Activated CD8-positive, alpha-beta memory T cell treated with anti-CD3 and anti-CD28 coated beads for 36 hours (primary cell): ENCODE results near the gene TK2. TPM values are rescaled to one million over a fixed set of nuclear protein-coding genes. Genes with fewer than 3 reads are reported as not detected.
"Not testable (repeated sequence)": the region's sequence is repeated elsewhere in the genome, so short reads cannot be mapped to it uniquely, and the experiment has no call there.

Experiments
- CTCF ChIA-PET: fragments of 350-600 bp; sonication (Branson Sonifier 250); formaldehyde crosslinking; loops from one replicate; lab custom pipeline; 2021; ENCODE audit warnings: antibody characterized with exemption; lab: Charles Lee
- POLR2A ChIA-PET: fragments of 350-600 bp; sonication (Branson Sonifier 250); formaldehyde crosslinking; loops from one replicate; lab custom pipeline; 2021; ENCODE audit warnings: antibody characterized with exemption; lab: Charles Lee
- total RNA-seq, 2 experiments: library from RNA; stranded (reverse); gene quantifications; one replicate each; pipeline ENCODE4 v1.2.3, GENCODE V29; 2021

The TK2 gene
- total RNA-seq, 2 experiments from 2014 or later = 4.4 to 4.6 TPM

DNA sequence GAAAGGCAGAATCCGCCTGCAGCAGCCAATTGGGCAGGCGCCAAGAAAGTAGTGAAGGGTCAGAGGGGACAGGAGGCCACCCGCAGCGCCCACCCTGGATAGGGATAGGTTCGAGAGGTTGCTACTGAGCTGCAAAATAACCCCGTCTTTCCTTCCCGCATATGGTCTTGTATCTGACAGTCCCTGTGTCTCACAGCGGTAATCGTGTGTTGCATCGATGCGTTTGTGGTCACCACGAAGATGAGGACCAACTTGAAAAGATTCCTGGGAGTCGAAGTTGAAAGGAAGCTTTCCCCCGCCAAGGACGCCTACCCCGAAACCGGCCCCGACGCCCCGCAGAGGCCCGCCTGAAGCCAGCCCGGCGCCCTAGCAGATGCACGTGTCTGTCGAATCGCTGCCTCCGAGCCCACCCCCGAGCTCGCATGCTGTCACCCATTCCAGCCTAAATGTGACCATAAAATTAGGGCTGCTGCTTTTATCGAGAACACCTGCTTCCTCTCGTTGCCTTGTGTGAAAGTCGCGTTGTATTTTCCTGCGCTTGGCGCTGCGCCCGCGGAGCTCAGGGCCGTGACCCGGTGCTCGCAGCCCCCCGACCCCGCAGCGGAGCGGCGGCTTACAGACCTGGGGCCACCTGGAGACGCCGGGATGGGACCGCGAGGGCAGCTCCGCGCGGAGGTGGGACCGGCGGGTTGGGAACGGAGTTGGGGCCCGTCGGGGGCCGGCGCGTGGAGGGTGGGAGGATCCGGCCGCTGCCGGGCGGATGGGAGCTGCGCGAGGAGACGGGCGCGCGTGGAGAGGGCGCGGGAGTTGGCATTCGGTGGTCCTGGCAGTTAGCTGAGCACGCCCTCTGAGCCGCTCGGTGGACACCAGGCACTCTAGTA is 29.0 kb upstream of the TK2 start, which contains the start of gene CMTM2:
Gene CMTM2 (plus strand): TSS at position 813 of the 881 bp plus-strand sequence. CDS start 145 bp downstream, outside the sequence.
- ChIA-PET CTCF (interaction anchor here (0.8 to 2.4 kb wide), 6 partner anchors 10 to 172 kb away, joined by 3 to 11 read pairs (median 4); partner anchors contain the start of gene CKLF), POLR2A (interaction anchor here (0.9 kb wide), 1 partner anchor 15 kb away, joined by 3 read pairs; no protein-coding TSS in a partner anchor)

DNA sequence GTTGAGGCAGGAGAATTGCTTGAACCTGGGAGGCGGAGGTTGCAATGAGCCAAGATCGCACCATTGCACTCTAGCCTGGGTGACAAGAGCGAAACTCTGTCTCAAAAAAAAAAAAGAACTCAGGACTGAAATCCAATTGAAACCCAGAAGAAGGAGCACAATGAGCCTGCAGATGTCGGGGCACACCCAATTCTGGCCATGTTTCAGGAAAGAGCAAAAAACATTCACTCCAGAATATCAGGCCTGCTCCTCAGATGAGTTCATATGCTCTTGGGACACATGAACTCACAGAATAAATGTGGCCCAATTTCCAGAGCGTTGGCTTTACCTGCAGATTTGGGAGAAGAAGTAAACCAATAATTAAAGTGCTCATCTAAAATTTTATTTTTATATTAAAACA is 26.4 kb upstream of the TK2 start:
- ChIA-PET CTCF (interaction anchor here (1.8 kb wide), 1 partner anchor 14 kb away, joined by 7 read pairs; no protein-coding TSS in a partner anchor), POLR2A (no interaction called here)

DNA sequence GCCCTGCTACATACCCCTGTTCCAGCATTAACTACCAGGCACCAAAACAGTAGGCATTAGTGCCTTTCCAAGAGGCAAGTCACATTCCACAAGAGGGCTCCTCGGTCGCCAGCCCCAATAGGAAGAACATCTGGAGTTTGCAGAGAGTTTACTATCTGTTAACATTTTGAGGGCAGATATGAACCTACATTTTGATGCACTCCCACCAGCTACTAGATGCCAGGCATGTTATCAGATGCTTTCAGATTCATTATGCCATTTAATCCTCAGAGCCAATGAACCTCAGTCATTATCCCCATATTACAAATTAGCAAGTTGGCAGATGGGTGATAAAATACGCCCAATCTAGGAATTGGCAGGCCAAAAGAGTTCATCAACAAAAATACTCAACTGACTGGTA is 25.1 kb upstream of the TK2 start:
- CTCF ChIA-PET = interaction anchor here (1.8 kb wide), 1 partner anchor 15 kb away, joined by 7 read pairs; no protein-coding TSS in a partner anchor

DNA sequence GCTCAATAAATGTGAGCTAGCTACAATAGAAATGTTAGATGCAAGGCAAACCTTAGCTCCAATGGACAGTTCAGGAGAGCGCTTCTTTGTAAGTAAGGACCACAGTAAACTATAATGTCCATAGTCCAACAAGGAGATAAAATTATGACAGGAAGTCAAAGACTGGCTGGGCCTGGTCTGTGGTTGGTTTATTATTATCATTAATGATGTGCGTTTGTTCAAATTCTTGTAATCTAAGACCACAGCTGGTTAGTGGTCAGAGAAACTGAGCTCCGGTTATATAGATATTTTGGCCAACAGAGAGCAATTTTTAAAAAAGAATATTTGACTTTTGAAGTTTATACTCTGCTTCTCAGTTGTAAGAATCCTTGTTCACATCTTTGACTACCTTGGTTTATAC is 24.6 kb upstream of the TK2 start:
- POLR2A ChIA-PET = no interaction called here
- CTCF ChIA-PET = interaction anchor here (1.4 to 1.8 kb wide), 2 partner anchors 15 to 34 kb away, joined by 4 to 7 read pairs; no protein-coding TSS in a partner anchor

More for the DNA sequence above, 25.1 kb upstream of the TK2 start:
- POLR2A ChIA-PET = no interaction called here

DNA sequence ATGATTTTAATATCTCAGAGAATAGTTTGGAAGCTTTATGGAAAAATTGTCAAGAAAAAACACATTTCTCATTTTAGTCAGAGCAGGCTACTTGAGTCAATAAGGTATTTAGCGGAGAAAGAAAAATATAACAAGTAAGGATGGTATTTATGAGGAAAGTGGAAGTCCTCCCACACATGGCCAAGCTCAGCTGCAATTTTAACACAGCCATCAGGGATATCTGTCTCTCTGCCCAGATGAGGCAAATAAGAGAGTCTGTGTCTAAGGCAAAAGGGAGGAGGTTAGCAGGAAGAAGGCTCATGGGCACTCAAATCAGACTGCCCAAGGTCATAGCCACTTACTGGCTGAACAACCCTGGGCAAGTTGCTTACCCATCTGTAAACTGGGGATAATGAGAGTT is 24.2 kb upstream of the TK2 start:
- ChIA-PET POLR2A (no interaction called here), CTCF (interaction anchor here (1.4 kb wide), 1 partner anchor 34 kb away, joined by 4 read pairs; no protein-coding TSS in a partner anchor)

DNA sequence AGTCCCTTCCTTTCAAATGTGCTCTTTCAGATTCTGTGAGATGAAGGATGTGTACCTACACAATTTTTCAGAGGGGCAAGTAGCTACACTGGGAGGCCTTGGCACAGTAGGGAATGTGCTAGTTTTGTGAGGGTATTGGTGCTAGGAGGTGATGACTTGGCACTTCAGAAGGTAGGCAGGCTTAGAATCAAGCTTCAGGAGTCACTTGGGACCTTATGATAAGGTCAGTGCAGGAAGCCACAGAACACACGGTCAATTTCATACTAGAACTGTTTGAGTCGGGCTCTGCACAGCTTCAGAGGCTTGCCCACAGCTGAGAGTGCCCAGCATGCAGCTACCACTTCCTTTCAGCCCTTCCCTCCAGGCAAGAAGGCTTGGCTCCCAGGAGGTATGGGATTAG is 22.4 kb upstream of the TK2 start:
- ChIA-PET POLR2A (no interaction called here), CTCF (interaction anchor here (1.2 kb wide), 1 partner anchor 9 kb away, joined by 5 read pairs; no protein-coding TSS in a partner anchor)

DNA sequence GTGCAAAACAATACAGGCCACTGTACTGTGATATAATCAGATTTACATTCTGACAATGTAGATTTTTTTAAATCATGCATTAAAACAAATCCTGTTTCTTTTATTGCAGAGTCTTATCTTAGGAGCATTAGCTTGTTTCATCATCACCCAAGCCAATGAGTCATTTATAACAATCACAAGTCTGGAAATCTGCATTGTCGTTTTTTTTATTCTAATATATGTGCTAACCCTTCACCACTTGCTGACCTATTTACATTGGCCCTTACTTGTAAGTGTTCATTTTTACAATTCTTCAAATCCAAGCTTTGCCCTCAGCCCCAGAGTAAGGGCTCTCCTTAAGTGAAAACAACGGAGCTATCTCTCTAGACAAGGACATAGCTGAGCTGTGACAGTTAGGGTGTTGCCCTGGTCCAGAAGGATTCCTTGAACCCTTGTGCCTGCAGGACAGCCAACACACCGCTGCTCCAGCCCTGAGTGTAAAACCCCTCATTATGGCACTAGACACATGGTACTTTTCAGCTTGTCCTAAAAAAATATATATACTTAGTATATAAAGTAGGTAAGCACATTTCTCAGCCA is 20.0 kb upstream of the TK2 start:
- POLR2A ChIA-PET = no interaction called here
- CTCF ChIA-PET = no interaction called here

DNA sequence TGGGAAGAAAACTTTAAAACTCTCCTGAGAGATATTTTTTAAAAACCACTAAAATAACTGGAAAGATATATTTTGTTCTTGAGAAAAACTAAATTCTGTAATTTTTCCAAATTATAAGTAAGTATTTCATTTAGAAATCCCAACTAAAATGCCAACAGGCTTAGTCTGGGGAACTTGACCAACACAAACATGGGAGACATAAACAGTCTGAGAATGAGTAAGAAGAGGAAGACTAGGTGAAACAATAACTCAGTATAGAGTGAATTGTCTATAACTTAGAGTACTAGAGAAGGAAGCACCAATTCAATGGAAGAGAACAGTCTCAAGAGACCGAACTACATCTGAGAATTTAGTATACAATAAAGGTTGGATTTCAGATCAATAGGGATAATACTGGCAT is 19.2 kb upstream of the TK2 start:
- POLR2A ChIA-PET = no interaction called here

DNA sequence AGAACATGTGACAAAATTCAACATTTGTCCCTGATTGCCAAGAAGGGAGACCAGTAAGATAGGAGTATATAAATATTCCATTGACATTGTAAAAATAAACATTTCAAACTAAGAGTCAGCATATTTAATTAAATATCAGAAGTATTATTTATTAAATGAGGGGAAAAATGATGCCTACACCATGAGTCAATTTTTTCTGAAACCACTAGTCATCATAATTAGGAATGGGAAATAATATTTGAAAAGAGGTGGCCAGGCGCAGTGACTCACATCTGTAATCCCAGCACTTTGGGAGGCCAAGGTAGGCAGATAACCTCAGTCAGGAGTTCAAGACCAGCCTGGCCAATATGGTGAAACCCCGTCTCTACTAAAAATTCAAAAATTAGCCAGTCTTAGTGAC is 18.4 kb upstream of the TK2 start:
- ChIA-PET CTCF (no interaction called here), POLR2A (no interaction called here)

More for the DNA sequence above, 19.2 kb upstream of the TK2 start:
- CTCF ChIA-PET = no interaction called here

DNA sequence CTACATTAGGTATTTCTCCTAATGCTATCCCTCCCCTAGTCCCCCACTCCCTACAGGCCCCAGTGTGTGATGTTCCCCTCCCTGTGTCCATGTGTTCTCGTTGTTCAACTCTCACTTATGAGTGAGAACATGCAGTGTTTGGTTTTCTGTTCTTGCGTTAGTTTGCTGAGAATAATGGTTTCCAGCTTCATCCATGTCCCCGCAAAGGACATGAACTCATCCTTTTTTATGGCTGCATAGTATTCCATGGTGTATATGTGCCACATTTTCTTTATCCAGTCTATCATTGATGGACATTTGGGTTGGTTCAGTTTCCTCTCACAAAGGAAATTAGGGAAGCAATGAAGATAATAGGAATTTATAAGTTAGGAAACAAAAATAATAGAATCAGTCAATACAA is 17.3 kb upstream of the TK2 start:
- POLR2A ChIA-PET = not testable (repeated sequence)

DNA sequence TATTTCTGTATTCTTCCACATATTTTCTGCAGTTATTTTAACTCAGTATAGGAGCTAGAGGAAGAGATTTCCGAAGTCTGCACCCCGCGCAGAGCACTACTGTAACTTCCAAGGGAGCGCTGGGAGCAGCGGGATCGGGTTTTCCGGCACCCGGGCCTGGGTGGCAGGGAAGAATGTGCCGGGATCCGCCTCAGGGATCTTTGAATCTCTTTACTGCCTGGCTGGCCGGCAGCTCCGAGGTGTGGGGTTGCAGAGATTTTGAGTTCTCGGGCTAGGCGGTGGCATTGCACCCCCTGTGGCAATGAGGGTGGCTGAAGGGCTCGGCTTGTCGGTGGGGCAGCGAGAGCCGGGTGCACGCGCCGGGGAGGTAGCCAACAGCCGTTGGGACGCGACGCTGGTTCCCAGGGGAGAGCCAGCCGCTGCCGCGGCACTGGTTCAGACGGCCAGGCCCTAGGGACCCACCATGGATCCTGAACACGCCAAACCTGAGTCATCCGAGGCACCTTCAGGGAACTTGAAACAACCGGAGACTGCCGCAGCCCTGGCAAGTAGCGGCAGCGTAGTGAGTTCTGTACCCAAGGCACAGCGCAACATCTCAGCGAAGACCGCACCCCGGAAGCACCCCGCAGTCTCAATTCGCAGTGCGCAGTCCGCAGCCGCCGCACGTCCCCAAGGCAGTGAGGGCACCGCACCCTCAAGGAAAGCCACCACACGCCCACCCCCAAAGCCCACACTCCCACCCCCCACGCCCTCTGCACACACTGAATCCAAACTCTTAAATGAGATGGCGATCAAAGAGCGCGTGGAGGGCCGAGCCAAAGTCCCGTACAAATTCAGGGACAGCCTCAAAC is 16.4 kb upstream of the TK2 start, which contains the start of gene CMTM1:
Gene CMTM1 (plus strand): TSS at position 389 of the 851 bp plus-strand sequence. CDS start 75 bp downstream, at position 464.
- ChIA-PET CTCF (no interaction called here), POLR2A (no interaction called here)

More for the DNA sequence above, 17.3 kb upstream of the TK2 start:
- CTCF ChIA-PET = not testable (repeated sequence)

DNA sequence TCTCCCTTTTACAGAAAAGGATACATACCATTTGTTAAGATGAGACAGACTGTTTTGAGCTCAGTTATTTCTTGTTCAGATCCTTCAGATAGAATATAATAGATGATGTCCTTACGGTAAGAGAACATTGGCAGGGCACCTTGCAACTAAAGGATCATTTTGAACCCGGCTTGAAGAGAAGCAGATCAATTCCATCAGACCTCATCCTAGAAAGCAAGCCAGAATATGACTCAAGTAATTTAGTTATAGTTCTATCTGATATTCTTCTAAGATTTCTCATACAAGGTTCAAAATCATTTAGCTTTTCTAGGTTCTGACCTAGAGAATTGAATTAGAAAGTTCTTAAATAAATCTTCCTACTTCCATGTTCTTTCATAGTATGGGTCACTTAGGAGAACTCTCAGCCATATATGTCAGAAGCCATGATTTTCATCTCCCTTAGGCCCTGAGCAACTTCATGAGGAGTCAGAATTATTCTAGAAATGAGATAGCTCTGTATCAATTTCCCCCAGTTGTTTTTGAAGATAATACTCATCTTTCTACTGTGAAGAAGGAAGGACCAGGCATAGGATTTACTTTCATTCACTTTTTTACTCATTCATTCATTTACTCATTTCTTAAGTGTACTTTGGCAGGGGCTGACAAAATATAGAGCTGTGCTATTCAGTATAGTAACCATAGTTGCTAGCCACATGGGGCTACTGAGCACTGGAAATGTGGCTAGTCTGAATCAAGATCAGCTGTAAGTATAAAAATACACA is 13.8 kb upstream of the TK2 start:
- ChIA-PET CTCF (interaction anchor here (0.5 to 4.1 kb wide), 12 partner anchors 9 to 157 kb away, joined by 3 to 32 read pairs (median 6); partner anchors contain the start of genes CKLF, CMTM2 and CMTM3), POLR2A (interaction anchor here (0.7 to 1.7 kb wide), 10 partner anchors 12 to 48 kb away, joined by 3 to 7 read pairs (median 3); partner anchors contain the start of genes CKLF, CMTM2 and CMTM3)

DNA sequence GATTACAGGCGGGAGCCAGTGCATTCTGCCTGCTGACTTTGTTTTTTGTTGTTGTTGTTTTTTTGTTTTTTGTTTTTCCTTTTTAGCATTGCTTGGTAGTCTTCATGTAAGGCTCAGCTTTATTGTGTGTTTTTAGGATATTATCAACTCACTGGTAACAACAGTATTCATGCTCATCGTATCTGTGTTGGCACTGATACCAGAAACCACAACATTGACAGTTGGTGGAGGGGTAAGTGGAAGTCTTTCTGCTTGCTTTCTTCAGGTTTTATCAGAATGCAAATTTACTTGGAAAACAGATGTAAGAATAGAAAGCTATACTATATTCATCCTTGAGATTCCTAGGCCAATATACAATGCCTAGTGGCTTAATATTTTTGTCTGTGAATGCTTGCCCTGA is 13.1 kb upstream of the TK2 start:
- ChIA-PET CTCF (interaction anchor here (1.0 to 4.1 kb wide), 10 partner anchors 9 to 156 kb away, joined by 3 to 32 read pairs (median 8); partner anchors contain the start of genes CKLF and CMTM3), POLR2A (interaction anchor here (1.0 to 1.7 kb wide), 4 partner anchors 11 to 46 kb away, joined by 3 to 7 read pairs (median 5); partner anchors contain the start of gene CKLF)

DNA sequence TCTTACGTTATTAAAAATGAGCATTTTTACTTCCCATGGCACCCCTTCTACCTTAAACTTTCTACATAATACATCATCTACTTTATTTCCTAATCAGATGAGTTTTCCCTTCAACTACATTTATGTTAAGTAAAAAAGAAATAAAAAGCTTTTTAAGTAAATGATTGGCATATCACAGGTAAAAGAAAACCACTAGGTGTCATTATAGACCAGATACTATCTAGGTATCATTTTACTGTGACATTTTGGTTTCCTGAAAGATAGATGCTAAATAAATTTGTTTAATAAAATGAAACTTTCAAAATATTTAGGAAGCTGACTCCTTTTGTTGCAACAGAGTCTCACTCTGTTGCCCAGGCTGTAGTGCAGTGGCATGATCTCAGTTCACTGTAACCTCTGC is 12.5 kb upstream of the TK2 start:
- POLR2A ChIA-PET = interaction anchor here (1.2 kb wide), 1 partner anchor 10 kb away, joined by 6 read pairs; the partner anchor contains the start of gene CKLF
- CTCF ChIA-PET = interaction anchor here (1.0 to 4.1 kb wide), 7 partner anchors 8 to 46 kb away, joined by 3 to 32 read pairs (median 11); partner anchors contain the start of genes CKLF and CMTM3

DNA sequence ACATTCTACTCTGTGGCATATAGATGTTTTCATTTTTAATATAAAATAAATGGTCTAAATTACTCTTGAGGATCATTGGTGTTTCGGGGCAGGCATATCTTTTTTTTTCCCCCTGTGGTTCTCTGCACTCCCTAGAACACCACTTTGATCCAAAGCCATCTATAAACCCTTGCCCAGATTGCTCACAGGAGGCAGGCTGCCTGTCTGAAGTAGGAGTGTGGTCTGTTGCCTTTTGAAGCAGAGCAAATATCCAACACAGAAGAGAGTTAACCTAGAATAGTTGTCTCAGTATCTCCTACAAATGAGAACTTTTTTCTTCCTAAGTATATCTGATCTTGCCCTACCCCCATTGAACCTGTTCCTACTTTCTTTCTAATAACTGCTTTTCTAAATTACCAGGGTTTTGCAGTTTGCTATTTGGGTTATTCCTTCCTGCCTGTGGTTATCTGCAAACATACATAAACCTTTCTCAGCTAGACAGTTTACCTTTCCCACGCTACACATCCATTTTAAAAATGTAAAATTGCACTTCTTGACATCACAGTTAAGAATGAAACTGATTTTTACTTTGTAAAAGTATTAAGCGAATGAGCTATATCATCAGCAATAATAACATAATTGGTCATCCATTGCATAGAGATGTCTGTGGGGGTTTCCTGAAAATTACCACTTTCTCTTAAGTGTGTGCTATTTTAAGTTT is 11.6 kb upstream of the TK2 start:
- POLR2A ChIA-PET = no interaction called here

DNA sequence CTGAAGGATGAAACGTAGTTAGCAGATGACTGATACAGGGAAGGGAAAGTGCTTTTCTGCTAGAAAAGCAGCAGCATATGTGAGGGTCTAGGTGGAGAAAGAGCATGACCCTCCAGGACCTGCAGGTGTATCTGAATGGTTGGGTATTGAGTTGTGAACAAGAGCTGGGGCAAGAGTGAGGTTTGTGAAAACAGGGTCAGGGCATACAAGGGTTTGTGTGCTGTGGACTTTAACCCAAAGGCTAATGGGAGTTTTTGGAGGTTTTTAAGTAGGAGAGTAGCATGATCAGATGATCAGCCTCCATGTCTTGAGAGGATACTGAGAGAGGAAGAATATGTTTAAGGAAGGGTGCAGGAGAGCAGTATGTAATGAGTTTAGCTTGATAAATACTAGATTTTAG is 10.2 kb upstream of the TK2 start:
- ChIA-PET CTCF (interaction anchor here (0.6 kb wide), 1 partner anchor 203 kb away, joined by 3 read pairs; no protein-coding TSS in a partner anchor), POLR2A (interaction anchor here (0.8 kb wide), 1 partner anchor 38 kb away, joined by 5 read pairs; no protein-coding TSS in a partner anchor)

More for the DNA sequence above, 11.6 kb upstream of the TK2 start:
- CTCF ChIA-PET = interaction anchor here (3.5 to 4.1 kb wide), 3 partner anchors 39 to 47 kb away, joined by 14 to 32 read pairs (median 18); partner anchors contain the start of gene CMTM3
